K562 (cell line): ENCODE results near the gene RXYLT1. TPM values are rescaled to one million over a fixed set of nuclear protein-coding genes. Genes with fewer than 3 reads are reported as not detected.

Experiments
- KDM4B ChIP-seq, 2 experiments: fragments of 450-650 bp in 1 of 2; sonication (generic) in 1 of 2; IDR thresholded peaks; 2 replicates each; pipeline ENCODE4 v1.6.1; 2016 to 2017; ENCODE audit warnings: borderline replicate concordance in 2 of 2, antibody characterized with exemption in 1 of 2, low read depth in 1 of 2, mild to moderate bottlenecking in 1 of 2
- TAF1 ChIP-seq: IDR thresholded peaks from 2 replicates; pipeline ENCODE4 v1.6.1; 2011; ENCODE audit warnings: mild to moderate bottlenecking, low read length, moderate library complexity; ENCODE audit not compliant: insufficient read depth, control insufficient read depth, severe bottlenecking; ENCODE audit errors: extremely low read depth
- polyA plus RNA-seq, 8 experiments: library from polyadenylated mRNA; depleted of rRNA in 4 of 8; stranded (reverse) in 5 of 8; unstranded in 3 of 8; fragments of >200 nt; fragmentation: Nextera tagmentation in 2 of 8; fragmentation: Illumina TruSeq in 1 of 8; extraction: Ambion mirVana in 2 of 8; extraction: Trizol in 1 of 8; gene quantifications; 2 replicates each; pipeline versions ENCODE4 v1.2.1 to v1.2.3, GENCODE V29; 2011 to 2014; ENCODE audit warnings: inconsistent platforms in 1 of 8, missing spikeins in 1 of 8
- total RNA-seq, 7 experiments: library from RNA; depleted of rRNA in 6 of 7; stranded (reverse); fragments of >200 nt in 6 of 7; fragmentation: Illumina TruSeq in 2 of 7; extraction: Trizol in 2 of 7; gene quantifications; 2 replicates each; pipeline versions ENCODE4 v1.2.1 to v1.2.3, GENCODE V29; 2011 to 2021; ENCODE audit warnings: low replicate concordance in 1 of 7
- TF ChIP-seq, protein P1 (sequence below): sonication (generic); formaldehyde crosslinking; IDR thresholded peaks from 2 replicates; pipeline ENCODE4 v1.8.0; 2023; ENCODE audit warnings: mild to moderate bottlenecking, missing genetic modification reagents
- TF ChIP-seq, protein P2 (sequence below), 2 experiments: IDR thresholded peaks in 1 of 2; conservative IDR thresholded peaks in 1 of 2; 2 replicates each; pipeline ENCODE4 v1.6.1; 2016; ENCODE audit warnings: low read depth in 2 of 2, mild to moderate bottlenecking in 1 of 2, missing compliant biosample characterization in 1 of 2, missing genetic modification characterization in 1 of 2, moderate library complexity in 1 of 2
- TF ChIP-seq, protein P3 (sequence below), 2 experiments: fragments of 250-450 bp in 1 of 2; fragments of 450-650 bp in 1 of 2; sonication (Bioruptor Pico) in 1 of 2; IDR thresholded peaks; 2 replicates each; pipeline versions ENCODE4 v1.6.1 to v1.8.0; 2016 to 2021; ENCODE audit warnings: mild to moderate bottlenecking in 2 of 2, moderate library complexity in 2 of 2, missing compliant biosample characterization in 1 of 2, missing genetic modification characterization in 1 of 2
- TF ChIP-seq, protein P4 (sequence below): fragments of 150-350 bp; conservative IDR thresholded peaks from 2 replicates; pipeline ENCODE4 v1.6.1; 2014; ENCODE audit warnings: low read length
- TF ChIP-seq, protein P5 (sequence below): fragments of 200-800 bp; sonication (Bioruptor generic); IDR thresholded peaks from 2 replicates; pipeline ENCODE4 v1.6.1; 2017; ENCODE audit warnings: missing genetic modification characterization, missing compliant biosample characterization

The RXYLT1 gene
- total and polyA plus RNA-seq, 9 of the 15 experiments (the other 6 are each of a cell fraction or from before 2014, with no cell fraction given) = 6.7 to 26.5 (median 20.9) TPM

DNA sequence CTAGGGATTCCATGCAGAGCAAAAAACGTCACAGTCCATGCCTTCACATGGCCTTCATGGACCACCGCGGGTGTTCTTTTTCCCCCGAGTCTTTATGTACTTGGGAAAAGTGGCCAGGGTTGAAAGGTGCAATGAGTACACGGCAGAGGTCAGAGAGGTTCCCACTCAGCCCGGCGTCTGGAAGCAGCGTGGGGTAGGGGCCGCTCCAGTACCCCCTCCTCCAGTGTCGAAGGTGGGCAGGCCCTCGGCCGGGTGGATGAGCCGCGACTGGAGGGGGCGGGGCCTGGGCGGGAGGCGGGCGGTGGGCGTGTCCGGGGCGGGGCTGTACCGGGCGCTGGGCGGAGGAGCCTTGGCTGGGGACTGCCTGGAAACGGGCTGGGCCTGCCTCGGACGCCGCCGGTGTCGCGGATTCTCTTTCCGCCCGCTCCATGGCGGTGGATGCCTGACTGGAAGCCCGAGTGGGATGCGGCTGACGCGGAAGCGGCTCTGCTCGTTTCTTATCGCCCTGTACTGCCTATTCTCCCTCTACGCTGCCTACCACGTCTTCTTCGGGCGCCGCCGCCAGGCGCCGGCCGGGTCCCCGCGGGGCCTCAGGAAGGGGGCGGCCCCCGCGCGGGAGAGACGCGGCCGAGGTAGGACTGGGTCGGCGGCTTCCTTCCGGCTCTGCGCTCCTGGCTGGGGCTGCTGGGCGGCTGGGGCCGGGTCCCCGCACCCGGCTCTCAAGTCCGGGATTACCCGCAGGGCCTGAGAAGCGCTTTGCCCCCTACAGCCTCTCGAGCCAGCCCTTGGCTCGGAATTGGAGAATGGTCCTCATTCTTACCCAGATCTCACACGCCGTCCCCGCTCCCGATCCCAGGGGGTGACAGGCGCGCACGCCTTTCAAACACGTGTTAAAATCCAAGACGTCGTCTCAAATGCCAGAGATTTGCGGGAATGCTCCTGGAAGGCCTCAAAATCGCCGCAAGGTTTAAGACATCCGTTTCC lies at the start of gene RXYLT1 (continued):
- TF ChIP-seq, protein P1, sequence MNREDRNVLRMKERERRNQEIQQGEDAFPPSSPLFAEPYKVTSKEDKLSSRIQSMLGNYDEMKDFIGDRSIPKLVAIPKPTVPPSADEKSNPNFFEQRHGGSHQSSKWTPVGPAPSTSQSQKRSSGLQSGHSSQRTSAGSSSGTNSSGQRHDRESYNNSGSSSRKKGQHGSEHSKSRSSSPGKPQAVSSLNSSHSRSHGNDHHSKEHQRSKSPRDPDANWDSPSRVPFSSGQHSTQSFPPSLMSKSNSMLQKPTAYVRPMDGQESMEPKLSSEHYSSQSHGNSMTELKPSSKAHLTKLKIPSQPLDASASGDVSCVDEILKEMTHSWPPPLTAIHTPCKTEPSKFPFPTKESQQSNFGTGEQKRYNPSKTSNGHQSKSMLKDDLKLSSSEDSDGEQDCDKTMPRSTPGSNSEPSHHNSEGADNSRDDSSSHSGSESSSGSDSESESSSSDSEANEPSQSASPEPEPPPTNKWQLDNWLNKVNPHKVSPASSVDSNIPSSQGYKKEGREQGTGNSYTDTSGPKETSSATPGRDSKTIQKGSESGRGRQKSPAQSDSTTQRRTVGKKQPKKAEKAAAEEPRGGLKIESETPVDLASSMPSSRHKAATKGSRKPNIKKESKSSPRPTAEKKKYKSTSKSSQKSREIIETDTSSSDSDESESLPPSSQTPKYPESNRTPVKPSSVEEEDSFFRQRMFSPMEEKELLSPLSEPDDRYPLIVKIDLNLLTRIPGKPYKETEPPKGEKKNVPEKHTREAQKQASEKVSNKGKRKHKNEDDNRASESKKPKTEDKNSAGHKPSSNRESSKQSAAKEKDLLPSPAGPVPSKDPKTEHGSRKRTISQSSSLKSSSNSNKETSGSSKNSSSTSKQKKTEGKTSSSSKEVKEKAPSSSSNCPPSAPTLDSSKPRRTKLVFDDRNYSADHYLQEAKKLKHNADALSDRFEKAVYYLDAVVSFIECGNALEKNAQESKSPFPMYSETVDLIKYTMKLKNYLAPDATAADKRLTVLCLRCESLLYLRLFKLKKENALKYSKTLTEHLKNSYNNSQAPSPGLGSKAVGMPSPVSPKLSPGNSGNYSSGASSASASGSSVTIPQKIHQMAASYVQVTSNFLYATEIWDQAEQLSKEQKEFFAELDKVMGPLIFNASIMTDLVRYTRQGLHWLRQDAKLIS (CRISPR knock-in tag) = peak; percentile 71; the same call in 1 of the 2 replicates
- TF ChIP-seq, protein P2, sequence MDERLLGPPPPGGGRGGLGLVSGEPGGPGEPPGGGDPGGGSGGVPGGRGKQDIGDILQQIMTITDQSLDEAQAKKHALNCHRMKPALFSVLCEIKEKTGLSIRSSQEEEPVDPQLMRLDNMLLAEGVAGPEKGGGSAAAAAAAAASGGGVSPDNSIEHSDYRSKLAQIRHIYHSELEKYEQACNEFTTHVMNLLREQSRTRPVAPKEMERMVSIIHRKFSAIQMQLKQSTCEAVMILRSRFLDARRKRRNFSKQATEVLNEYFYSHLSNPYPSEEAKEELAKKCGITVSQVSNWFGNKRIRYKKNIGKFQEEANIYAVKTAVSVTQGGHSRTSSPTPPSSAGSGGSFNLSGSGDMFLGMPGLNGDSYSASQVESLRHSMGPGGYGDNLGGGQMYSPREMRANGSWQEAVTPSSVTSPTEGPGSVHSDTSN (CRISPR knock-in tag; IDR thresholded peaks at IDR 0.05; ENCODE audit: low read depth) = no peak
- TF ChIP-seq, protein P2 (tag; conservative IDR thresholded peaks at IDR 0.05; ENCODE audit: low read depth) = no peak
- TF ChIP-seq KDM4B (IDR thresholded peaks at IDR 0.05; ENCODE audit: borderline replicate concordance in 2 of 2, low read depth in 1 of 2) (no peak; a peak in 1 of 4 replicates), TAF1 (peak; percentile 52)
- TF ChIP-seq, protein P3, sequence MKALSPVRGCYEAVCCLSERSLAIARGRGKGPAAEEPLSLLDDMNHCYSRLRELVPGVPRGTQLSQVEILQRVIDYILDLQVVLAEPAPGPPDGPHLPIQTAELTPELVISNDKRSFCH (CRISPR knock-in tag; IDR thresholded peaks at IDR 0.05) = no peak
- TF ChIP-seq, protein P3 (tag; IDR thresholded peaks at IDR 0.05) = peak; percentile 25; the same call in 1 of the 2 replicates
- TF ChIP-seq, protein P4, sequence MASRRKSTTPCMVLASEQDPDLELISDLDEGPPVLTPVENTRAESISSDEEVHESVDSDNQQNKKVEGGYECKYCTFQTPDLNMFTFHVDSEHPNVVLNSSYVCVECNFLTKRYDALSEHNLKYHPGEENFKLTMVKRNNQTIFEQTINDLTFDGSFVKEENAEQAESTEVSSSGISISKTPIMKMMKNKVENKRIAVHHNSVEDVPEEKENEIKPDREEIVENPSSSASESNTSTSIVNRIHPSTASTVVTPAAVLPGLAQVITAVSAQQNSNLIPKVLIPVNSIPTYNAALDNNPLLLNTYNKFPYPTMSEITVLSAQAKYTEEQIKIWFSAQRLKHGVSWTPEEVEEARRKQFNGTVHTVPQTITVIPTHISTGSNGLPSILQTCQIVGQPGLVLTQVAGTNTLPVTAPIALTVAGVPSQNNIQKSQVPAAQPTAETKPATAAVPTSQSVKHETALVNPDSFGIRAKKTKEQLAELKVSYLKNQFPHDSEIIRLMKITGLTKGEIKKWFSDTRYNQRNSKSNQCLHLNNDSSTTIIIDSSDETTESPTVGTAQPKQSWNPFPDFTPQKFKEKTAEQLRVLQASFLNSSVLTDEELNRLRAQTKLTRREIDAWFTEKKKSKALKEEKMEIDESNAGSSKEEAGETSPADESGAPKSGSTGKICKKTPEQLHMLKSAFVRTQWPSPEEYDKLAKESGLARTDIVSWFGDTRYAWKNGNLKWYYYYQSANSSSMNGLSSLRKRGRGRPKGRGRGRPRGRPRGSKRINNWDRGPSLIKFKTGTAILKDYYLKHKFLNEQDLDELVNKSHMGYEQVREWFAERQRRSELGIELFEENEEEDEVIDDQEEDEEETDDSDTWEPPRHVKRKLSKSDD = 0 out of 2 replicates have a peak, but pooled peaks have one; percentile 12
- TF ChIP-seq, protein P5, sequence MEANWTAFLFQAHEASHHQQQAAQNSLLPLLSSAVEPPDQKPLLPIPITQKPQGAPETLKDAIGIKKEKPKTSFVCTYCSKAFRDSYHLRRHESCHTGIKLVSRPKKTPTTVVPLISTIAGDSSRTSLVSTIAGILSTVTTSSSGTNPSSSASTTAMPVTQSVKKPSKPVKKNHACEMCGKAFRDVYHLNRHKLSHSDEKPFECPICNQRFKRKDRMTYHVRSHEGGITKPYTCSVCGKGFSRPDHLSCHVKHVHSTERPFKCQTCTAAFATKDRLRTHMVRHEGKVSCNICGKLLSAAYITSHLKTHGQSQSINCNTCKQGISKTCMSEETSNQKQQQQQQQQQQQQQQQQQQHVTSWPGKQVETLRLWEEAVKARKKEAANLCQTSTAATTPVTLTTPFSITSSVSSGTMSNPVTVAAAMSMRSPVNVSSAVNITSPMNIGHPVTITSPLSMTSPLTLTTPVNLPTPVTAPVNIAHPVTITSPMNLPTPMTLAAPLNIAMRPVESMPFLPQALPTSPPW (CRISPR knock-in tag) = peak; percentile 76
